KOPT-K1 (cell line): ENCODE results near the gene ZMIZ1.

ENCODE experiments used
- H3K27ac ChIP-seq: fragments of 200-600 bp; sonication (generic); 2 replicates; pipeline ENCODE4 v1.5.1; 2016; ENCODE audit warnings: antibody characterized with exemption, mild to moderate bottlenecking, low read depth, low read length; ENCODE audit not compliant: poor library complexity, severe bottlenecking
- H3K36me3 ChIP-seq: fragments of 200-600 bp; sonication (generic); 2 replicates; pipeline ENCODE4 v1.5.1; 2017; ENCODE audit warnings: antibody characterized with exemption, mild to moderate bottlenecking, low read length, moderate library complexity; ENCODE audit not compliant: insufficient read depth
- H3K9me3 ChIP-seq: fragments of 200-600 bp; sonication (generic); 2 replicates; pipeline ENCODE4 v1.5.1; 2017; ENCODE audit warnings: antibody characterized with exemption, low read length, mild to moderate bottlenecking; ENCODE audit not compliant: insufficient read depth, poor library complexity, severe bottlenecking

The ZMIZ1 gene

GRCh38 chr10:79303631-79304478 lies 235.1 kb downstream of the ZMIZ1 start:
- H3K27ac ChIP-seq = no peak overlapping the region
- H3K9me3 ChIP-seq = no peaks in the 10 kb centered on the region
- H3K36me3 ChIP-seq = peaks cover 98% of the 10 kb centered on the region

GRCh38 chr10:79304479-79305087 lies 235.8 kb downstream of the ZMIZ1 start:
- Histone ChIP-seq H3K9me3 (no peaks in the 10 kb centered on the region), H3K27ac (no peak overlapping the region), H3K36me3 (peaks cover 98% of the 10 kb centered on the region)

DNA sequence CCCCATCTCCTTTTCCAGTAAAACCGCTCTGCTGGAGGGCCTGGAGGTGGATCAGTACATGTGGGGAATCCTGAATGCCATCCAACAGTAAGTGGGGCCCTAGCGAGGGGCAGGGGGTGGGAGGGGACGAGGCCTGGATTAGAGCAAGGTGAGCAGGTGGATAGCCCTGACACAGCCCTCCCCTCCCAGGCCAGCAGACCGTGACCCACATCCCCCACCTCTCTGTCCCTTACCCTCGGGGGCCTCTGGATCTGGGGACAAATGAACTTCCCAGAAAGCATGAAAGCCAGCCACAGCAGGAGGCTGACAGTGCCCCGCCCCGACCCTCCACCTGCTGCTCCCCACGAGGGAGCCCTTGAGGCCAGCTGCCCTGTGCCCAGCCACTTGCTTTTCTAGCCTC lies 236.7 kb downstream of the ZMIZ1 start:
- H3K27ac ChIP-seq = no peak overlapping the region

DNA sequence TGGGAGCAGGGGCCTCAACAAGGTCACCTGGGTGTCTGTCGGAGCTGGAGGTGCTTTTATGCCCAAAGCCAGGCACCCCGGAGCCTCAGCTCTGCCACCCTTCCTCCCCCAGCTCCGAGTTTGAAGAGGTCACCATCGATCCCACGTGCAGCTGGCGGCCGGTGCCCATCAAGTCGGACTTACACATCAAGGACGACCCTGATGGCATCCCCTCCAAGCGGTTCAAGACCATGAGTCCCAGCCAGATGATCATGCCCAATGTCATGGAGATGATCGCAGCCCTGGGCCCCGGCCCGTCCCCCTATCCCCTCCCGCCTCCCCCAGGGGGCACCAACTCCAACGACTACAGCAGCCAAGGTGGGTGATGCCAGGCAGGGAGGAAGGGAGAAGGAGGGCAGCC lies 237.2 kb downstream of the ZMIZ1 start:
- Histone ChIP-seq H3K27ac (no peak overlapping the region), H3K9me3 (no peaks in the 10 kb centered on the region), H3K36me3 (peaks cover 98% of the 10 kb centered on the region)

More for the DNA sequence above, 236.7 kb downstream of the ZMIZ1 start:
- H3K36me3 ChIP-seq = peaks cover 98% of the 10 kb centered on the region
- H3K9me3 ChIP-seq = no peaks in the 10 kb centered on the region

GRCh38 chr10:79306644-79307220 lies 238.0 kb downstream of the ZMIZ1 start:
- Histone ChIP-seq H3K9me3 (no peaks in the 10 kb centered on the region), H3K27ac (no peak overlapping the region), H3K36me3 (peaks cover 98% of the 10 kb centered on the region)

- peaks cover 100% of the 10 kb centered on the region for H3K36me3 ChIP-seq
These were observed 239.2 kb downstream of the ZMIZ1 start for GRCh38 chr10:79308016-79308415.

DNA sequence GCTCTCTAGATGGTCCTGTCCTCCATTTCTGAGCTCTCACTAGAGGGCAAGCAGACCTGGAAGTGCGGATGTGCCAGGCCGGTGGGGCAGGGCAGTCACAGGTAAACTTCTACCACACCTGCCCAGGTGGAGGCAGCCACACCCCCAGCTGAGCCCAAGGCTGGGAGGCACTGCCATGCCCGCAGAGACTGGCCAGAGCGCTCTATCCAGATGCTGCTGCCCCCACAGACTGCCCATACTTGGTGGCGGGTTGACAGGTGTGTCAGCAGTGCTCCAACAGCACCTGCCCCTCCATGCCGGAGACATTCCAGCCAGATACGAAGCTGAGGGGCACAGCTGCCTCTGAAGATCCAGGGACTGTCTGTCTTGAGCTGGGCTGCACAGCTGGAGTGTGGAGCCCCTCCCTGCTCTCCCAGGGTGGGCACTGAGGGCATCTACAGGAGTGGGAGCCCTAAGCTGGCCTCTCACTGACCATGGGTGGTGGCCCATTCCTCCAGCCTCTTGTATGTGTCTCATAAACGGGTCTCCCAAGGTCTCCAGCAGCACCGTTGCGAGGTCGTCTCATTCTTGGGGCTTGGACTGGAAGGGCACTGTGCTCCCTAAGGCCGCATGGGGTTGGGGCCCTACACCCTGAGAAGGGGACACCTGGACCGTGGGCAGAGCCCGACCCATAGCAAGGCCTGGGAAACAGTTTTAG lies 240.4 kb downstream of the ZMIZ1 start:
- no peaks in the 10 kb centered on the region for H3K9me3 ChIP-seq
- H3K36me3 ChIP-seq = peaks cover 100% of the 10 kb centered on the region
- no peak overlapping the region for H3K27ac ChIP-seq

More at GRCh38 chr10:79308016-79308415, 239.2 kb downstream of the ZMIZ1 start:
- Histone ChIP-seq H3K9me3 (no peaks in the 10 kb centered on the region), H3K27ac (no peak overlapping the region)

DNA sequence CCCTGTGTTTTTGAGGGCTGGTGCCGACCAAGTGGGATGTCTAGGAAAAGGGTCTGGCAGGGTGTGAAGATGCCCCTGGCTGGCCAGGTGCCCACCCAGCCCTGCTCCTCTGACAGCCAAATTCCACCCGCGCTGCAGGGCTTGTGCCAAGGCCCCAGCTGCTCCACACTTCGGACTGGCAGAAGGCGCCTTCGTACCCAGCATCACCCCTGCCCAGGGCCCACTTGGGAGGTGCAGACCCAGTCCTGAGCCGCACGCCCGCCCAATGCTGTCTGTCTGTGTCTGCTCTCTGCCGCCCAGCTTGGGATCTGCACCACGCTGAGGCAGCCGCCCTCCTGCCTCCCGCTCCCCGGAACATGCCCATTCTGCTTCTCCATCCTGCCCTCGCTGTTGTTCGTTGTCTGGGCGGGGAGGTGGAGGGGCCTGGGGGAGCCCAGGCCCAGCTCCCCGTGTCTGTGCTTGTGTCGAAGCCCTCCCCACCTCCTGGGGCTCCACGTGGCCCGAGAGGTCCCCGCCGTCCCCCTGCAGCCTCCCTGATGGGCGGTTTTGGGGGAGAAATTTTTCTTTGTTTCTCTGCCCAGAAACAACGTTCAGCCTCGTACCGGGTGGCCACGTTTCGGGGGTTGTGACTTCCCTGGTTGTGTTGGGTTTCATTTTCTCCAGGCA lies 241.6 kb downstream of the ZMIZ1 start:
- Histone ChIP-seq H3K27ac (no peak overlapping the region), H3K9me3 (no peaks in the 10 kb centered on the region), H3K36me3 (peaks cover 98% of the 10 kb centered on the region)

DNA sequence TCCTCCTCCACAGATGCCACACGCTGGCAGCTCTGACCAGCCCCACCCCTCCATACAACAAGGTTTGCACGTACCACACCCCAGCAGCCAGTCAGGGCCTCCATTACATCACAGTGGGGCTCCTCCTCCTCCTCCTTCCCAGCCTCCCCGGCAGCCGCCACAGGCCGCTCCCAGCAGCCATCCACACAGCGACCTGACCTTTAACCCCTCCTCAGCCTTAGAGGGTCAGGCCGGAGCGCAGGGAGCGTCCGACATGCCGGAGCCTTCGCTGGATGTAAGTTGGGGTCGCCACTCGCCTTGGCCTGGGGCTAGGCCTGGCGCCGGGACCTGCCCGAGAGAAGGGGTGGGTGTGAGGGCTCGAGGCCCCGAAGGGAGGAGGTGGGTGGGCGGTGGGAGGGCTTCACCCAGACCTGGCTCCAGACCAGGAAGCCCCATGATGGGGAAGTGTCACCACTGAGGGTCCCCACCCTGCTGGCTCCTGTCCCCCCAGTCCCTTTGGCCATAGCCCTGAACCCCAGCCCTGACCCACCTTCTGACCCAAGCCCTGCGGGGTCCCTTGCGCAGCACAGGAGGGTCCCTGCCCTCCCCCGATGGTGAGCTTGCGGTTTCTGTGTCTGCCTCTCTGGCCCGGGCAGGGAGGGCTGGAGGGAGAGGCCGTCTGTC lies 242.3 kb downstream of the ZMIZ1 start:
- Histone ChIP-seq H3K9me3 (no peaks in the 10 kb centered on the region), H3K27ac (no peak overlapping the region), H3K36me3 (peaks cover 96% of the 10 kb centered on the region)

GRCh38 chr10:79311581-79312407 lies 243.0 kb downstream of the ZMIZ1 start:
- Histone ChIP-seq H3K36me3 (peaks cover 88% of the 10 kb centered on the region), H3K9me3 (no peaks in the 10 kb centered on the region), H3K27ac (no peak overlapping the region)

DNA sequence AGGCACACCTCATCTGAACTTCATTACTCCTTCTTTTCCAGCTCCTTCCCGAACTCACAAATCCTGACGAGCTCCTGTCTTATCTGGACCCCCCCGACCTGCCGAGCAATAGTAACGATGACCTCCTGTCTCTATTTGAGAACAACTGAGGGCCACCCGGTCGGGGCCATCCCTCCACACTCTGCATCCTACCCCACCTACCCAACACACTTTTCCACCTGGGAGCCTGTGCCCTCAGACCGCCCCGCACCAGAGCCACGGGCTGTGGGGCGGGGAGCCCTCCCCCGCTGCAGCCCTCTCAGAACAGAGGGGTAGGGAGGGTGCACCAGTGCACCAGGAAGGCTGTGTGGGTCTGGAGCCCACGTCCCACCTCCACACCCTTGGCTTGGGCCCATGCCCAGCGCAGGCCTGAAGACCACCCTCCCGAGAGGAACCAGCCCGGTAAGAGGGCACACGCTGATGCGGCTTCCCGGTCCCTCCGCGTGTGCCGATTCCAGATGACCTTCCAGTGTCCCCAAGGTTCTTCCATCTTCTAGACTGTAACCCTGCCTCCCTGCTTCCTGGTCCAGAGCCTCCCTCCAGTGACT lies 243.9 kb downstream of the ZMIZ1 start:
- H3K9me3 ChIP-seq = no peaks in the 10 kb centered on the region
- peaks cover 79% of the 10 kb centered on the region for H3K36me3 ChIP-seq
- H3K27ac ChIP-seq = no peak overlapping the region

GRCh38 chr10:79313320-79313719 lies 244.6 kb downstream of the ZMIZ1 start:
- peaks cover 73% of the 10 kb centered on the region for H3K36me3 ChIP-seq
- no peaks in the 10 kb centered on the region for H3K9me3 ChIP-seq
- no peak overlapping the region for H3K27ac ChIP-seq

GRCh38 chr10:79313911-79314439 lies 245.2 kb downstream of the ZMIZ1 start:
- no peak overlapping the region for H3K27ac ChIP-seq
- peaks cover under 1% of the 10 kb centered on the region for H3K9me3 ChIP-seq
- H3K36me3 ChIP-seq = peaks cover 67% of the 10 kb centered on the region
